MM.1S (cell line): ENCODE results near the gene FAM110D.

Experiments
- DNase-seq: peaks from one replicate; pipeline ENCODE4 v3.0.0-alpha.2; 2015
- H2AFZ ChIP-seq: fragments of 300-600 bp; sonication (generic); 2 replicates; pipeline ENCODE4 v1.6.0; 2016; ENCODE audit warnings: antibody characterized with exemption, low read length
- H3F3A ChIP-seq: fragments of 300-600 bp; sonication (generic); 2 replicates; pipeline ENCODE4 v1.6.1; 2016; ENCODE audit warnings: mild to moderate bottlenecking, antibody characterized with exemption, low read length, moderate library complexity, mixed read lengths; ENCODE audit not compliant: insufficient read depth
- H3K27ac ChIP-seq: fragments of 300-600 bp; sonication (generic); 2 replicates; pipeline ENCODE4 v1.5.1; 2016; ENCODE audit warnings: mild to moderate bottlenecking, low read length
- H3K27me3 ChIP-seq: fragments of 300-600 bp; sonication (generic); replicated peaks from 2 replicates; pipeline ENCODE4 v1.6.0; 2016; ENCODE audit warnings: low read length; ENCODE audit not compliant: insufficient read depth
- H3K36me3 ChIP-seq: fragments of 300-600 bp; sonication (generic); replicated peaks from 2 replicates; pipeline ENCODE4 v1.6.1; 2016; ENCODE audit warnings: mild to moderate bottlenecking, low read length, mixed read lengths; ENCODE audit not compliant: insufficient read depth
- H3K4me1 ChIP-seq: fragments of 300-600 bp; sonication (generic); 2 replicates; pipeline ENCODE4 v1.6.1; 2016; ENCODE audit warnings: low read length, mixed read lengths
- H3K4me2 ChIP-seq: fragments of 300-600 bp; sonication (generic); 2 replicates; pipeline ENCODE4 v1.6.0; 2016; ENCODE audit warnings: low read depth, low read length
- H3K4me3 ChIP-seq: fragments of 300-600 bp; sonication (generic); 2 replicates; pipeline ENCODE4 v1.5.1; 2016; ENCODE audit warnings: low read length, mixed read lengths
- H3K79me2 ChIP-seq: fragments of 300-600 bp; sonication (generic); 2 replicates; pipeline ENCODE4 v1.6.1; 2016; ENCODE audit warnings: mixed run types, low read length, mixed read lengths
- H3K9ac ChIP-seq: fragments of 300-600 bp; sonication (generic); 2 replicates; pipeline ENCODE4 v1.6.1; 2016; ENCODE audit warnings: low read length, mixed read lengths
- H3K9me2 ChIP-seq: fragments of 300-600 bp; sonication (generic); replicated peaks from 2 replicates; pipeline ENCODE4 v1.6.1; 2016; ENCODE audit warnings: mild to moderate bottlenecking, low read length, mixed read lengths; ENCODE audit not compliant: insufficient read depth
- H3K9me3 ChIP-seq: fragments of 300-600 bp; sonication (generic); replicated peaks from 2 replicates; pipeline ENCODE4 v1.6.1; 2016; ENCODE audit warnings: mild to moderate bottlenecking, low read length, mixed read lengths; ENCODE audit not compliant: insufficient read depth
- H4K20me1 ChIP-seq: fragments of 300-600 bp; sonication (generic); 2 replicates; pipeline ENCODE4 v1.6.1; 2016; ENCODE audit warnings: mild to moderate bottlenecking, low read length, moderate library complexity, mixed read lengths; ENCODE audit not compliant: insufficient read depth
- EZH2 ChIP-seq: fragments of 300-600 bp; sonication (generic); optimal IDR thresholded peaks from 2 replicates; pipeline ENCODE3; 2017; ENCODE audit warnings: low read depth, mild to moderate bottlenecking, antibody characterized with exemption, low read length, mixed read lengths
- EZH2phosphoT487 ChIP-seq: fragments of 300-600 bp; sonication (generic); IDR thresholded peaks from 2 replicates; pipeline ENCODE4 v1.6.1; 2018; ENCODE audit warnings: antibody characterized with exemption, low read length
- TF ChIP-seq, protein P1 (sequence below): fragments of 300-600 bp; sonication (generic); IDR thresholded peaks from 2 replicates; pipeline ENCODE4 v1.5.1; 2016; ENCODE audit warnings: antibody characterized with exemption, low read length, mixed read lengths

The FAM110D gene

GRCh38 chr1:26184086-26184485 lies 25.2 kb downstream of the FAM110D start:
- no peaks in the 10 kb centered on the region for H3K36me3 ChIP-seq
- H3K9me2 ChIP-seq: no peaks in the 10 kb centered on the region

GRCh38 chr1:26184883-26185282 lies 26.0 kb downstream of the FAM110D start:
- TF ChIP-seq EZH2 (no peak), EZH2phosphoT487 (no peak)
- TF ChIP-seq, protein P1, sequence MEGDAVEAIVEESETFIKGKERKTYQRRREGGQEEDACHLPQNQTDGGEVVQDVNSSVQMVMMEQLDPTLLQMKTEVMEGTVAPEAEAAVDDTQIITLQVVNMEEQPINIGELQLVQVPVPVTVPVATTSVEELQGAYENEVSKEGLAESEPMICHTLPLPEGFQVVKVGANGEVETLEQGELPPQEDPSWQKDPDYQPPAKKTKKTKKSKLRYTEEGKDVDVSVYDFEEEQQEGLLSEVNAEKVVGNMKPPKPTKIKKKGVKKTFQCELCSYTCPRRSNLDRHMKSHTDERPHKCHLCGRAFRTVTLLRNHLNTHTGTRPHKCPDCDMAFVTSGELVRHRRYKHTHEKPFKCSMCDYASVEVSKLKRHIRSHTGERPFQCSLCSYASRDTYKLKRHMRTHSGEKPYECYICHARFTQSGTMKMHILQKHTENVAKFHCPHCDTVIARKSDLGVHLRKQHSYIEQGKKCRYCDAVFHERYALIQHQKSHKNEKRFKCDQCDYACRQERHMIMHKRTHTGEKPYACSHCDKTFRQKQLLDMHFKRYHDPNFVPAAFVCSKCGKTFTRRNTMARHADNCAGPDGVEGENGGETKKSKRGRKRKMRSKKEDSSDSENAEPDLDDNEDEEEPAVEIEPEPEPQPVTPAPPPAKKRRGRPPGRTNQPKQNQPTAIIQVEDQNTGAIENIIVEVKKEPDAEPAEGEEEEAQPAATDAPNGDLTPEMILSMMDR: no peak
- Histone ChIP-seq H3F3A (no peaks in the 10 kb centered on the region), H4K20me1 (no peaks in the 10 kb centered on the region)

More at GRCh38 chr1:26184086-26184485, 25.2 kb downstream of the FAM110D start:
- Histone ChIP-seq H3K4me2 (no peak overlapping the region), H4K20me1 (no peaks in the 10 kb centered on the region), H3K4me3 (no peak overlapping the region), H2AFZ (no peak overlapping the region), H3F3A (no peaks in the 10 kb centered on the region), H3K4me1 (peaks cover 14% of the 10 kb centered on the region), H3K9me3 (no peaks in the 10 kb centered on the region), H3K27ac (no peak overlapping the region), H3K9ac (no peak overlapping the region), H3K27me3 (no peaks in the 10 kb centered on the region), H3K79me2 (no peaks in the 10 kb centered on the region)
- no peak for DNase-seq
- TF ChIP-seq EZH2phosphoT487: no peak
- no peak for TF ChIP-seq EZH2
- TF ChIP-seq, protein P1: no peak

GRCh38 chr1:26187882-26188281 lies 29.0 kb downstream of the FAM110D start:
- H3F3A ChIP-seq: no peaks in the 10 kb centered on the region
- H3K4me2 ChIP-seq: no peak overlapping the region
- no peaks in the 10 kb centered on the region for H3K79me2 ChIP-seq
- DNase-seq: no peak
- no peak overlapping the region for H3K4me3 ChIP-seq
- H3K9ac ChIP-seq: no peak overlapping the region
- no peaks in the 10 kb centered on the region; the same call in 1 of the 2 replicates for H3K4me1 ChIP-seq
- TF ChIP-seq EZH2phosphoT487 (no peak), EZH2 (no peak)
- no peaks in the 10 kb centered on the region for H4K20me1 ChIP-seq
- no peaks in the 10 kb centered on the region for H3K36me3 ChIP-seq
- H3K9me3 ChIP-seq: no peaks in the 10 kb centered on the region
- H2AFZ ChIP-seq: no peak overlapping the region
- H3K27ac ChIP-seq: no peak overlapping the region
- H3K27me3 ChIP-seq: no peaks in the 10 kb centered on the region
- H3K9me2 ChIP-seq: no peaks in the 10 kb centered on the region

More at GRCh38 chr1:26184883-26185282, 26.0 kb downstream of the FAM110D start:
- Histone ChIP-seq H3K4me2 (no peak overlapping the region), H3K27me3 (no peaks in the 10 kb centered on the region), H3K4me3 (no peak overlapping the region), H3K9ac (no peak overlapping the region), H3K9me2 (no peaks in the 10 kb centered on the region), H3K36me3 (no peaks in the 10 kb centered on the region), H3K9me3 (no peaks in the 10 kb centered on the region), H3K27ac (no peak overlapping the region), H3K79me2 (no peaks in the 10 kb centered on the region), H2AFZ (no peak overlapping the region), H3K4me1 (peaks cover 8% of the 10 kb centered on the region)
- DNase-seq: no peak

GRCh38 chr1:26188477-26188876 lies 29.6 kb downstream of the FAM110D start:
- Histone ChIP-seq H3K9me3 (no peaks in the 10 kb centered on the region), H3K4me1 (no peaks in the 10 kb centered on the region; the same call in 1 of the 2 replicates)
- TF ChIP-seq EZH2 (no peak), EZH2phosphoT487 (no peak)
- TF ChIP-seq, protein P1: no peak

More at GRCh38 chr1:26188477-26188876, 29.6 kb downstream of the FAM110D start:
- H3K4me3 ChIP-seq: no peak overlapping the region
- H3F3A ChIP-seq: no peaks in the 10 kb centered on the region
- H3K4me2 ChIP-seq: no peak overlapping the region
- no peak overlapping the region for H2AFZ ChIP-seq
- no peak overlapping the region for H3K27ac ChIP-seq
- no peaks in the 10 kb centered on the region for H3K36me3 ChIP-seq
- no peaks in the 10 kb centered on the region for H3K79me2 ChIP-seq
- 0 out of 2 replicates have a peak, but pooled peaks cover 3% of the 10 kb centered on the region for H3K27me3 ChIP-seq
- no peak for DNase-seq
- no peak overlapping the region for H3K9ac ChIP-seq
- H3K9me2 ChIP-seq: no peaks in the 10 kb centered on the region
- H4K20me1 ChIP-seq: no peaks in the 10 kb centered on the region
